IMR-90 (cell line): ENCODE results near the gene EIF1AX.

Experiments
- BHLHE40 ChIP-seq: fragments of 150-350 bp; IDR thresholded peaks from 2 replicates; pipeline ENCODE4 v1.6.1; 2016; ENCODE audit warnings: mild to moderate bottlenecking, low read depth, low read length
- CEBPB ChIP-seq: IDR thresholded peaks from 2 replicates; pipeline ENCODE4 v1.6.1; 2012; ENCODE audit warnings: low read depth, low read length, improper control_type of control experiment
- CTCF ChIP-seq: conservative IDR thresholded peaks from 2 replicates; pipeline ENCODE4 v1.5.1; 2012; ENCODE audit warnings: mild to moderate bottlenecking, low read depth, low read length, improper control_type of control experiment
- MAFK ChIP-seq: IDR thresholded peaks from 2 replicates; pipeline ENCODE4 v1.6.1; 2012; ENCODE audit warnings: low read depth, low read length, improper control_type of control experiment
- MXI1 ChIP-seq: IDR thresholded peaks from 2 replicates; pipeline ENCODE4 v1.6.1; 2012; ENCODE audit warnings: low read depth, mild to moderate bottlenecking, low read length, moderate library complexity, borderline replicate concordance
- NFE2L2 ChIP-seq: fragments of 150-350 bp; IDR thresholded peaks from 2 replicates; pipeline ENCODE4 v1.6.1; 2016; ENCODE audit warnings: low read depth, mild to moderate bottlenecking, low read length
- POLR2A ChIP-seq: IDR thresholded peaks from 2 replicates; pipeline ENCODE4 v1.6.1; 2012; ENCODE audit warnings: mild to moderate bottlenecking, low read depth, low read length
- RAD21 ChIP-seq: IDR thresholded peaks from 2 replicates; pipeline ENCODE4 v1.6.1; 2012; ENCODE audit warnings: low read length, improper control_type of control experiment
- RCOR1 ChIP-seq: IDR thresholded peaks from 2 replicates; pipeline ENCODE4 v1.6.1; 2012; ENCODE audit warnings: mild to moderate bottlenecking, low read length, improper control_type of control experiment; ENCODE audit not compliant: insufficient replicate concordance
- RFX5 ChIP-seq: IDR thresholded peaks from 2 replicates; pipeline ENCODE4 v1.8.0; 2012; ENCODE audit warnings: low read depth, mild to moderate bottlenecking, low read length, moderate library complexity

GRCh38 chrX:20118065-20118824 is 23.4 kb downstream of the EIF1AX start:
- no peak for TF ChIP-seq CTCF
- no peak for TF ChIP-seq POLR2A
- TF ChIP-seq RFX5: no peak
- no peak for TF ChIP-seq NFE2L2
- no peak for TF ChIP-seq RAD21
- no peak for TF ChIP-seq RCOR1
- no peak for TF ChIP-seq CEBPB
- TF ChIP-seq BHLHE40: no peak
- TF ChIP-seq MXI1: no peak
- TF ChIP-seq MAFK: no peak
